ENCODE data around the gene FAM131B.

FAM131B gene

DNA sequence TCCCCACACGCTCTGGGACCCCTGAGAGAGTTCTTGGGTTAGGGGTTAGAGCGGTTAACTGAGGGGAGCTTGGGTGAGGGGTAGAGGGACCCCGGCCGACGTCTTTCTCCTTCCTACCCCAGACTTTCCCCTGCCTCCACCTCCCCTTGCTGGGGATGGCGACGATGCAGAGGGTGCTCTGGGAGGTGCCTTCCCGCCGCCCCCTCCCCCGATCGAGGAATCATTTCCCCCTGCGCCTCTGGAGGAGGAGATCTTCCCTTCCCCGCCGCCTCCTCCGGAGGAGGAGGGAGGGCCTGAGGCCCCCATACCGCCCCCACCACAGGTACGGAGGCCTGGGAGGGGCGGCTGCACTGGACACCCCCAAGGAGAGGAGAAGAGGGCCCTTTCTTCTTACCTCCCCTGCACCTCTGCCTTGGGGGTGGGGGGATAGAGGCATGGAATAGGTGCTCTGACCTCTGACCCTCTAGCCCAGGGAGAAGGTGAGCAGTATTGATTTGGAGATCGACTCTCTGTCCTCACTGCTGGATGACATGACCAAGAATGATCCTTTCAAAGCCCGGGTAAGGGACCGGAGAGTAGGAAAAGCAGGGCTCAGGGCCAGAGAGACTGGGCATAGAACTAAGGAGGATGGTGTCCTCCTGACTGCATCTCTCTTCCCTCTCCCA is 19.7 kb upstream of the FAM131B start:
- DNase-seq = no peak

DNA sequence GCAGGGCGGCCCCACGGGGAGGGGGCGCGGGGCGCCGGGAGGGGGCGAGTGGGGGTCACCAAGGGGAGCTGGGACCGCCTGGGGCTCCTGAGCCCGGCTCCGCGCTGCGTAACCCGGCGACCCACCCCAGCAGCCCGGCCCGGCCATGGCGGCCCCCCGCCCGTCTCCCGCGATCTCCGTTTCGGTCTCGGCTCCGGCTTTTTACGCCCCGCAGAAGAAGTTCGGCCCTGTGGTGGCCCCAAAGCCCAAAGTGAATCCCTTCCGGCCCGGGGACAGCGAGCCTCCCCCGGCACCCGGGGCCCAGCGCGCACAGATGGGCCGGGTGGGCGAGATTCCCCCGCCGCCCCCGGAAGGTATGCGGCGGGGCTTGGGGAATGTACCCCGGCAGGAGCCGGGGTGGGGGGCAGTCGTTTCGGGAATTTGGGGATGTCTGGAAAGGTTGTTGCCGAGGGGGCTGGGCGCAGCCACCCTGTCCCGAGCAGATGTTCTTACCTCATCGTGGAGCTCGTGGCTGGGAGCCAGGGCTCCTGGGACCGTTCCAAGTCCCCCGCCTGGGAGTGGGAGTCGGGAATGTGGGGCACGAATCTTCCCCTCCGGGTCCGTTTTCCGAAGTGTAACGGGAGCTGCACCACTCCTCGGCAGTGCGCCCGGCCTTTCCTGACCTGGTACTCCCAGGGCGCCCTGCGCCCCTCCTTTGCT is 19.1 kb upstream of the FAM131B start:
- no peak for DNase-seq

DNA sequence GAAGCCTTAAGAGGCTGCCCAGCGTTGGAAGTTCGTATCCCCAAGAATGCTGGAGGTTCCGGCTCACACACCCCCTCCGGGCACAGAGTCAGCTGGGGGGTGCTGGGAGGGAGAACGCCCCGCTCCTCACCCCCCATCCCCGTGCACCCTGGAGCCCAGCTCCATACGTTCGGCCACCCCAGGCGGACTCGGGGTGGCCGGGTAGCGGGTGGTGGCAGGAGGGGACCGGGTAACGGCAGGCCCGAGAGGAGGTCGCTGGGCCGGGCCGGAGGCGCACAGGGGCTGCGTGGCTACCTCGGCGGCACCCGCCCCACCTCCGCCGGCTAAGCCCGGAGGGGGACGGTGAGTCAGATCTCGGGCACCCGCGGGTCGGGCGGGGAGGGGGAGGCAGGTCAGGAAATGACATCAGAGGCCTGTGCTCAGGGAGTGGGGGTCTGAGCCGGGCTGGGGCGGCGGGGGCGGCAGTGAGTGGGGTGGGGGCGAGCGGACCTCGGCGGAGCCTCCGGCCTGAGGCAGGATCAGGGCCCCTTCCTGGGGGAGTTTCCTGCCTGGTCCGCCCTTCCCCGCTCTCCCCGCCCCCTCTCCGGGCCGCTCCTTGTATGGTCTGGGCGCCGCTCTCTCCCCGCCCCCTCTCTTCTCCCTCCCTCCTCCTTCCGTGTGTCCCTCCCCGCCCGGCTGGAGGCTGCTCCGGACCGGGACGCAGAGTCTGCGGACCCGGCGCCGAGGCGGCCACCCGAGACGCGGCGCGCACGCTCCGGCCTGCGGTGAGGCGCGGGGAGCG is 18.3 kb upstream of the FAM131B start, which contains the start of gene ZYX:
Gene ZYX (plus strand): TSS at position 700 of the 781 bp plus-strand sequence. CDS start 227 bp downstream, outside the sequence.
- peak; percentile 95 for DNase-seq

DNA sequence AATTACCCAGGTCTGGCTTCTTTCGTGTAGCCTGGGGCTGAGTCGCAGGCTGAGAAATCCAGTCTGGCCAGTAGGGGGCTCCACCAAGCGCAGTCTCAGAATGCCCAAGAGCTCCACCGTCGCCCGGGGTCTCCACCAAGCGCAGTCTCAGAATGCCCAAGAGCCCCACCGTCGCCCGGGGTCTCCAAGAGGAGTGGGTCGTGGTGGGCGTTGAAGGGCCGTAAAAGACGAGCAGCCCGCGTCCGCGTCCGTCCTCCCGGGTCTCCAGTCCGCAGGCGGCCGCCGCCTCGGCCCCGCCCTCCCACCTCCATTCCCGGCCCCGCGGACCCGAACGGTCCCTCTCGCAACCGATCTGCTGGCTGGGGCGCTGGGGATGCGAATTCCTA is 17.7 kb upstream of the FAM131B start:
- peak; percentile 95 for DNase-seq

DNA sequence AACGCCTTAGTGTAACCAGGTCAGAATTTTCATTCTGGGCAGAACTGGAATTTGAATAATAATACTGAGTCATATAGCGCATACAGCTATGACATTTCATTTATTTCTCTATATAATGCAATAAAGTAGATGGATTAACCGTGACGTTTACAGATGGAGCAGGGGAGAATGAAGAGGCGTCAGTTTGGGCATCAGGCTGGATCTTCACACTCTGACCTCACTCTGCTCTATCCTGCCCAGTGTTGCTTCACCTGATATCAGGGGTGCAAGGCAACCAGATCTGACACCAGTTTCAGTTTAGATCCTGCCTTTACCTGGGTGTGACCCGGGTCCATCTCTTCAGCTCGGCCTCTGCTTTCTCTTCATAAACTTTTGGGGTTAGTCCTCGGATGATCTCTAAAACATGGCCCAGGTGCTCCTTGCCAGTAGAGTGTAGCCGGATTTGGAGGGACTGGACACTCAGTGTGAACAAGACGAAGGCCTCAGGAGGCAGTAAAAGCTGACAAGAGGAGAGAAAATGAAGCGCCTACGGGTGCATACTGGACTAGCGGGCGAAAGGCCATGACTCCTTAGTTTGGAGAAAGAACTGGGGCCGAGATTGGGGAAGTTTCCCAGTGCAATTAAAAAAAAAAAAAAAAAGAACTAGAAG is 17.2 kb upstream of the FAM131B start:
- no peak for DNase-seq

DNA sequence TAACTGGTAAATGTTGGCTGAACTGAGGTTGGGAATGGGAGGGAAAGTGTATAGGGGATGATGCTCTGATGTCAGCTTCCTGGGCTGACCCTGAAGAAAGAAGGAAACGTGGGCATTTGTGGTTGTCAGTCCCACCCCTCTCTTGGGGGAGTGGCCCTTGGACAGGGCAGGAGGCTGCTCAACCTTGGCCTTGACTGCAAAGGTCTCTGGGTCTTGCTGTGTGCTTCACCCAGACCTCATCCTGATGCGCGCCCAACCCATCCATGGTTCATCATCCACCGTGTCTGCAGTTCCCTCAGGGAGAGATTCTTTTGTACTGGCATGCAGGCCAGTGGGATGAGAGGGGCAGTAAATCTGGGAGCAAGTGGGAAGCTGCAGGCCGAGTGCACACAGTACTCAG is 13.9 kb upstream of the FAM131B start:
- DNase-seq = no peak

DNA sequence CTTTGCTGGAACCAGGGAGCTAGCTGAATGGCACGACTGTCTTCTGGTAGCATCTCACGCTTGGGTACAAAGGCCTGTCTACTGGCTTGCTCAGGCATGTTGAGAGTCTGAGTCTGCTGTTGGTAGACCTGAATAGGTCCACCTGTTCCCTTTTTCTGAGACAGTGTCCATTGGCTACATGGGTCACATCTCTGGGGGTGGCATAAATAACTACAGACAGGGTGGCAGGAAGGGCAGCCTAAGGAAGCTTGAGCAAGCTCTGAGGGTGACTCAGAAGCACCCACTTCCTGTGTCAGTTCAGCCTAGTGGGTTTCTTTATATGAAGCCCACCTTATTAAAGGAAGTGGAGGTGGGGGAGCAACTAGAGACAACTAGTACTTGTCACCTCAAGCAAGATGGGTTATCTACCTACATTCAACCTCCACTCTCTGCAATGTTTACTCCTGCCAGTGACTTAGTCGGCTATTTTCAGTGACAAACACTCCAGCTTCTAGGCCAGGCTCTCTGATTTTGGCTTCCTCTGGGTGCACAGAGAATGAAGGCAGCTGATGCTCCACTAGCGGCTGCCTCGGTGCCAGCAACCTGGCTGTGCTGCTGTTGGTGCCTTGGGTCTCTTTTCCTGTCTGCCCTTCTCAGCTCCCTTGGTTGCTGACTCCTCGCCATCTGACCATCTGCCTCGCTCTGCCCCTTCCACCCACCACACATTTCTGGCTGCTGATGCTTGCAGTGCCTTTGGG is 13.0 kb upstream of the FAM131B start:
- DNase-seq = no peak

DNA sequence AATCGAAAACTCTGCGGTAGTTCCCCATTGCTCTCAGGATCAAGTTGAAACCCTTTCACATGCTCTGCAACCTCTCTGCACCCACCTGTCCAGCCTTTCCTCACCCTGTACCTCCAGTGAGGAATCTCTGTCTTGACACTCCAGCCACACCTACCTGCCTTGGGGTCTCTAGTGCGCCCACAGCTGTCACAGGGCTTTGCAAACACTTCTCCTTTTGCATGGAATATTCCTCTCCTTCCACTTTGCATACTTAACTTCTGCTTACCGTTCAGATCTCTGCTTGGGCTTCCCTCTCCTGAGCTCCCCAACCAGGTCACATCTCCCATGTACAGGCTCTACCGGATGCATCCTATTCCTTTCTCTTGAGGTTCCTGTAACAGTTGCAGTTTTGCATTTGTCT is 12.0 kb upstream of the FAM131B start:
- DNase-seq = no peak

DNA sequence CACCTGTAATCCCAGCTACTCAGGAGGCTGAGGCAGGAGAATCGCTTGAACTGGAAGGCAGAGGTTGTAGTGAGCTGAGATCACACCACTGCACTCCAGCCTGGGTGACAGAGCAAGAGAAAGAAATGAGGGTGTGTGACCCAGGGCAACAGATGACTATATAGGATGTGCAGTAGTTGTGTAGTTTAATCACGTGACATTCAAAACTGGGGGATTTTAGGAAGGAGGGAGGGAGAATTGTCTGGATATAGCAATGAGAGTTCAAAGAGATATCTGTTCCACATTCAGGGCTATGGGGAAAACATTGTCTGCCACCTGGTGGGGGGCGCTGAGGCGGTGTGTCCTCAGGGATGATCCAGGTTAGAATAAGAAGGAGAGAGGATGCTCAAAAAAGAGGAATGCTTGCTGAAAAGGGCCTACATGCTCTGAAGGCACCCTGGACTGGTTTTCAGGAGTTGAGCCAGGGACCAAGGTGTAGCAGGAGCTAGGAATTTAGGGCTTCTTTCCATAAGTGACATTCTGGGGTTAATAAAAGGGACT is 10.8 kb upstream of the FAM131B start:
- no peak for DNase-seq

DNA sequence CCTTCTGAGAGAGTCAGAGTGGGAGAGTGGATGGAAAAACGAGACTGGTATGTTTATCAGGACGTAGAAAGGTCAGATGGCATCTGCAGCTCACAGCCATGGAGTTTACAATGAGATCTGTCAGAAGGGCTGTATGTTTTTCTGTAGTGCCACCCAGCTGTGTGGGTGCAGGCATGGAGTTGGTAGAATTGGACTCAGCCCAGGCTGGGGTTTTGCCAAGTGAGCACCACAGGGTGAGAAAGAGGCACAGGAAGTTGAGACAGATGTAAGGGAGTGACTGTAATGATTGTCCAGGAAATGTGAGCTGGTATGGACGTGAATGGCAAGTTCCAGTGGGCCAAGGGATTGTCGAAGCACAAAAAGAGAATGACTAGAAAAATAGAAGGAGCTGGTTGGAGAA is 9.6 kb upstream of the FAM131B start:
- peak; percentile 79 for DNase-seq

DNA sequence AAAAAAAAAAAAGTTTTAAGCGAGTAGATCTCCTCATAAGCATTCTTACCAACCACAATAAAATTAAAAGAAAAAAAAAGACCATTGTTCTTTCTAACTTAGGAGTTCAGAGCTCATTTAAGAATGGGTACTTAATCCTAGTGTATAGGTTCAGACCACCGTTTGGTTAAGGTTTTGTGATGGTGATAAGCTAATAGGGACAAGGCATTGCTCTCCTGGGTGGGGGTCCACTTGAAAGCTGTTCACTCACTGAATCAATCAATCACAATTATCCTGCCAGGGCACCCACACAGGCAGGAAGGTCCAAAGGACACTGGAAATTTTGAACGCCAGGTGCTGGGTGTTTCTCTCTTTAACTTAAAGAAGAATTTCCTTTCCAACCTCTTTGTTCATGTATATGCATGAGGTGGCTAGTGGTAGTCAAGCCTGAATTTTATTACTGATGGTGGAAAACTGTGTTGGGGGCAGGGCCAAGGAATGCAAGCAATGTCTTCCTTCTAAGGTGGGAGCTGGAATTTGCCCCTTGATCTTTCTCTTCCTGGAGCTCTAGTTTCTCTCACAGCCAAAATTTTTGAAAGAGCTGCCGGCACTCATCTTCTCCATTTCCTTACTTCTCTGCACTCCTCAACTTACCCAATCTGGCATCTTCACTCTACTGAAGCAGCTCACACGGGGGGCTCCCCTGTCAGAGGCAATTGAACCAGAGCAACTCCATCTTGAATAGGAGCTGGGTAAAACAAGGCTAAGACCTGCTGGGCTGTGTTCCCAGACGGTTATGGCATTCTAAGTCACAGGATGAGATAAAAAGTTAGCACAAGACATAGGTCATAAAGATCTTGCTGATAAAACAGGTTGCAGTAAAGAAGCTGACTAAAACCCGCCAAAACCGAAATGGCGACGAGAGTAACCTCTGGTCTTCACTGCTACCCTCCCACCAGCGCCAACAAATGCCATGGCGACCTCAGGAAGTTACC is 7.5 kb upstream of the FAM131B start:
- no peak for DNase-seq

DNA sequence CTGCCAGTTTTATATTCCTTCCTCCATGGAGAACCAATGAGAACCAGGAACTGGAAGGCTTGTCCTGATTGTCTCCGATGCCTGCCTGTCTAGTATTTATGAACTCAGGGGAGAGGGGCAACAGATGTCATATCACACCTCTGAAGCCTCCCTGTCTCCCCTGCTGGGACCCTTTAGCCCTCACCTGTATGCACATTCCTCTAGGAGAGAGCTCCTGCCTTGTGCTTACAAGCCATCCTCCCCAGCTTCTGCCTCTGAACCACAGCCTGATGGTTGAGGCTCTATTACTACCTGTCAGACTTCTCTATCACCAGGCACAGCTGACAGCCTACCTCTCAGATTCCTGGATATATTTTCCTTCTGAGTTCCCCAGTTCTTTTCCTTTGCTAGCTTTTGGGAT is 5.9 kb upstream of the FAM131B start:
- no peak for DNase-seq

DNA sequence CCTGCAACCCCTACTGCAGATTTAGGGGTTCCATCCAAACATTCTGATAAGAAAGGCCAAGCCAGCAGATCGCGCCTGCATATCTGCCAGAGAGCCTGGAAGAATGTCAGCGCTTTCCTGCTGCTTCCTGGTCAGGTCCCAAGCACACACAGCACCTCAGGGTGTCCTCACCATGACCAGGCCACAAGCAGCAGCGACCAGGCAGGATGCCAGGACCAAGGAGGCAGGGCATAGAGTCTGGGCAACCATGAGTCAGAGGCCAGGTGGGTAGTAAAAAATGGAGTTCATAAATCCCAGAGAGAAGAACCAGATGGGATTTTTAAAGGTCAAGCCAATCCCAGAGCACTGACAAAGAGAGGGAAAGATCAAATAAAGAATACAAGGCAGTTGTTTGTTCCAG is 5.5 kb upstream of the FAM131B start:
- DNase-seq = no peak

DNA sequence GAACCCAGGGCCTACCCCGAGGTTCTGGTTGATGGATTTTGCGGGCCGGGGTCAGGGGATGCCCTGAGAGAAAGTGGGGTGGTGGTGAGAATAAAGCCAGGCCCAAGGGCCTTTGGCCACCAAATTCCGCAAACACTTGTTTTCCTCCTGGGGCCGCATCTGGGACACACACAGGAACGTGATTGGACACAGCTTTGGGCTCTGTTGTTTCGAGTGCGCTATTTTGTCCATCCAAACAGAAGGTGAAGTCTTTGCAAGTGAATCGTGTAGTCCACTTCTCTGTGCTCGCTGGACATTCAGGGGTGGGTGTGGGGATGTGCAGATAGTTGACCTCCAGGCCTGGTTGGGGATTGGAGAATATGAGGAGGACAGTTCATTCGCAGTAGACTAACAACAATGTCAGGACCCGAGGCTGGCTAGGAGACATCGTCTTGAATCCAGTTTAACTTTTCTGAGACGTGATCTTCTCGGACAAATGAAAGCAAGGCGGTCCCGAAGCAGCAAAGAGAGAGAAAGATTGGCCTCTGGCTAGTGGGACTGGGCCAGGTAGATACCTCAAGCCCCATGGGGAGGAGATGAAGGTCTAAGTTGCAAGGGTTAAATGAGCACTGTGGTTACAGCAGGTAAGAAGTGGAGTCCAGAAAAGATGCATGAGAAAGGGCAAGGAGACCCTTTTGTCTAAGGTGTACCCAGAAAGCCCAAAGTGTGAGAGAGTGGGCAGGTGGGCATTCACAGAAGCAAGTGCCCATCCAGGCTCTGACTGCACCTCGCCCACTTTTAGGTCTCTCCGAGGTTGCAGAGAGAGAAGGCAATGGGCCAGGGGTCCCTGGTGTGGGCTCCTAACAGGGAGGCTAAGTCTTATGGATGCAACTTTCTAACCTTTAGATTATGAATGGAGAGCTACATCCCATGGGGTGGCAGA is 764 bp upstream of the FAM131B start:
- DNase-seq = no peak

DNA sequence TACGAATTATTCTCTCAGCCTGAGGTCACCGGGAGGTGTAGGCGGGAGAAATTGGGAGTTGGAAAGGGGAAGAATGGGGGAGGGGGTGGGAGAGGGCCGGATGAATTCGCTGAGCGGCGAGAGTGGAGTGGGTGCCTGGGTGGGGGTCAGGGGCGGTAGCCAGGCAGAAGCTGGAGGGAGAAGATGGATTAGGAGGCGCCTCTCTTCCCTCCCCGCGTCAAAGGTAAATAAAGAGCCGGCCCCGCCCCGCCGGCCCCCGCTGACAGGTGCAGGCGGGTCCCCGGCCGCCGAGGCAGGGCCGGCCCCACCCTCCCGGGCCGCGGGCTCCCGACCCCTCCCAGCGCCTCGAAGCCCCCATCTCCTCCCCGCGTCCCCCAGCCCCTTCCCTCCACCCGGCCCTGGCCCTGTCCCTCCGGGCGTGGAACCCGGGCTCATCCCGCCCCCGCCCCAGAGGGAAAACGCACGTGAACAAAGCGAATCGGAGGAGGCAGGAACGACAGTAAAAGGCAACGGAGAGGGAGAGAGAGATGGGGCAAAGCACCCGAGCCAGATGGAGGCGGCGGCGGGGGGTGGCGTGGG is 872 bp downstream of the FAM131B start:
- DNase-seq = no peak

DNA sequence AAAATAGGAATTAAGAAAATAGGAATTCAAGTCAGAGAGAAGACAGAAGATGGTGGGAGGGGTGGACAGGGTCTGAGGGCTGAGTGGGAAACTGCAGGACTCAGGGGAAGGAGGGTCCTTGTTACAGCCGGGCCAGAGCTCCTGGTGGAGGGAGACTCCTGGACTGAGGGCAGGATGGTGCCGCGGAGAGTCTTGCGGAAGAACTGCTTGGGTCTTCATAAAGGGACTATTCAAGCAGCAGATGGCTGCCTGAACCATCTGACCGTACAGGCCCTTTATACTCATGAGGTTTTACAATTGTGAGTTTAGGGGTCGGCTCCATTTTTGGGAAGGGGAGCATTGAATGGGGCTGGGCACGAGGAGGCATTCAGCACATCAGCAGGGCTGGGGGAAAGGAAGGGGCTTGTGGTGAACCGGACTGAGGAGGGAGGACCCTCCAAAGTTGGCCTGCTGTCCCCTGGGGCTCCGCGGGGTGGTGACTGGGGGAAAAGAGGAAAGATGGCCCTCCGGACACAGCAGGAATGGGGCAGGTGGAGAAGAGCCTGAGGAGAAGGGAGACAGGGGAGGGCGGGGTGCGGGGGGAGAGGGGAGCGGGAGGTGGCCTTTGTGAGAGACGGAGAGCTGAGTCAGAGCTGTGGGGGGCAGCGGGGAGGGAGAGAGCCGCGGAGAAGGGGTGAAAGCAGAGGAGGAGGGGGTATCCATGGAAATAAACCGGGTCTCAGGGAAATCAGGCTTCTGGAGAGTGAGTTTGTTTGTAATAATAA is 1.5 kb downstream of the FAM131B start:
- no peak for DNase-seq

DNA sequence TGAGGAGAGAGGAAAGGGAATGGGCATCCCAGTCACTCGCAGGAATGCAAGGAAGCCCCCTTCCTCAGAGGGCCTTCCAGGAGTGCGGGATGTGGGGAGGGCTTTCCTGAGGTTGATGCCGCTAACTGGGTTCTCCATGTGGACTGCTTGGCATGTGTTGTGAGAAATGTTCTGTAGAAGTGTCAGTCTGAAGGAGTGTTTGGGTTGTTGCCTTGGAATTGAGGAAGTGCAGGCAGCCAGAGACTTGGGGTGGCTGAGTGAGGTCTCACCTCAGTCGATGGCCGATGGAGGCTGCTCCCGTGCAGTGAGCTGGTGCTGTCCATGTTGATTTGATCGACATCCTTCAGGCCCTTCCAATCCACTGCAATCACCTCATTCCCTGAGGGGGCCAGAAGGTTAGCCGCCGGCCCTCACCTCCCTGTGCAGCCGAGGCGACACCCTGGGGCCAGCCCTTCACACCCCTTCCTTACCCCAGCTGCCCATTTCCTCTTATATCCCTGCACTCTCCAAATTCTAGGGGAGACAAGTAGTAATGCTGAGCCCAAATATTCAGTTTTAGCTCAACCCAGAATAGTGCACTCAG is 2.7 kb downstream of the FAM131B start:
- no peak for DNase-seq

DNA sequence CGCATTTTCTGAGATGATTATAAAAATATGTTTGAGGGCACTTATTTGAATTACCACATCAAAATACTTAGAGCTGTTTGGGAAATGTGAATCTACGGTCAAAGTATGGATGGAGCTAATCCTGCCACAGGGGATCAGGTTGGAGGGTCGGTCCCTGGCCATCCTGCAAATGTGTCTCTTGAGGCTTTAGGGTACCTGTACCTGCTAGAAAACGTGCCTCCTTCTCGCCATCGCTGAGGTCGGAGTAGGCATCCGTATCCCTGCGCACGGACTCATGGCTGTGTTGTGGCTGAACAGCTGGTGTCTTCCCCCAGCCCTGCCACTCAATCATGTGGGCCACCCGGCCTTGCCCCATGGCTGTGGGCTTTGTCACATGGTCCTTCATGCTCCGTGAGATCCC is 3.9 kb downstream of the FAM131B start:
- no peak for DNase-seq
